HL-60/S4 treated with retinoic acid at 250 ng/mL for 4 days and 3 days (cell line): Measurements from ENCODE around the gene NCS1.

Experiments
- in situ Hi-C: fragments of 300-500 bp; cut with MboI; formaldehyde crosslinking; loops from 2 replicates; pipeline ENCODE4 v1.7.0; 2022; ENCODE audit warnings: low sequenced_read_pairs

Gene NCS1

GRCh38 chr9:130172161-130172857 is at the start of gene NCS1:
NCS1 (plus strand) TSS chr9:130172404; CDS start chr9:130172664, 260 bp downstream.
- in situ Hi-C loops = no loop called here

- in situ Hi-C loops = loop anchor here (25.0 kb wide), 1 partner anchor 565 kb away; the partner anchor contains the start of gene EXOSC2
Measured at GRCh38 chr9:130122456-130122855, 49.7 kb upstream of the NCS1 start.

- in situ Hi-C loops = loop anchor here (25.0 kb wide), 1 partner anchor 563 kb away; the partner anchor contains the start of gene EXOSC2
Measured at GRCh38 chr9:130124085-130124860, 47.9 kb upstream of the NCS1 start.

GRCh38 chr9:130126721-130127433 is 45.3 kb upstream of the NCS1 start:
- in situ Hi-C loops = no loop called here

DNA sequence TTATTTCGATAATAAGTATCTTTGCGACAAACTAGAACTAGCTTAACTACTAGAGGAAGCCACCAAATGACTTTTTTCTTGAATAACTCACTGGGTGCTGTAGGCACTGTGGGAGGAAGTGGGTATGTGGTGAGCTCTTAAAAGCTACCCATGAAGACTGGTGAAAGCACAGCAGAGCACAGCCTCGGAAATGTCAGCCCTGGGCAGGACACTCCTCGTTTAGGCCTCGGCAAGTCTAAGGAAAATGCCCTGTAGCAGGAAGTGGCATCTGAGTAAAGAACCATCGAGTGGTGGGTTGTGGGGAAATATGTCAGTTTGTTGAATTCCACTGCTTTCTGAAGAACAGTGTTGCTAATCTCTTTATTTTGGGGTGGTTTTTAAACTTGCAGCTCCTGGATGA is 44.0 kb upstream of the NCS1 start:
- in situ Hi-C loops = no loop called here

- in situ Hi-C loops = no loop called here
Measured at GRCh38 chr9:130128733-130129431, 43.3 kb upstream of the NCS1 start.

- in situ Hi-C loops = no loop called here
Measured at GRCh38 chr9:130129432-130130061, 42.7 kb upstream of the NCS1 start.

- in situ Hi-C loops = no loop called here
Measured at GRCh38 chr9:130132746-130133145, 39.5 kb upstream of the NCS1 start.

- in situ Hi-C loops = no loop called here
Measured at GRCh38 chr9:130137081-130137640, 35.0 kb upstream of the NCS1 start.

DNA sequence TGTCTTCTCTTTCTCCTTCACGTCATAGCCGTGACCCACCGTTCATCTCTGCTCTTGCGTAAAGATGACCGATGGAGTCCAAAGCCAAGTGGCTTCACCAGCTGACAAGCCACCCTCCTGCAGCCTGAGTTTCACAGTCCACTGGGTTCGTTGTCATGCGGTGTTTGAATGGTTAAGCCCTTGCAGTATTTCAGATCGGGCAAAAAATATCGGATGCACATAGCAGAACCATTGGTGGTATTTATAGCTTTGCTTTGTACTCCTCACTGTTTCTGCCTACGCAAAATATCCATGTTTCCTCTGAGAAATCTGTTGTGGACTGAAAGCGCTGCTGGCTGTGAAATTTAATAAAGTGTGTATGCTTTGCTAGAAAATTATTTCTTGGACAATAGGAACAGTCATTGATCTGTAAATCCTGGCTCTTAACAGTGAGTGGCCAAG is 34.5 kb upstream of the NCS1 start:
- in situ Hi-C loops = no loop called here

DNA sequence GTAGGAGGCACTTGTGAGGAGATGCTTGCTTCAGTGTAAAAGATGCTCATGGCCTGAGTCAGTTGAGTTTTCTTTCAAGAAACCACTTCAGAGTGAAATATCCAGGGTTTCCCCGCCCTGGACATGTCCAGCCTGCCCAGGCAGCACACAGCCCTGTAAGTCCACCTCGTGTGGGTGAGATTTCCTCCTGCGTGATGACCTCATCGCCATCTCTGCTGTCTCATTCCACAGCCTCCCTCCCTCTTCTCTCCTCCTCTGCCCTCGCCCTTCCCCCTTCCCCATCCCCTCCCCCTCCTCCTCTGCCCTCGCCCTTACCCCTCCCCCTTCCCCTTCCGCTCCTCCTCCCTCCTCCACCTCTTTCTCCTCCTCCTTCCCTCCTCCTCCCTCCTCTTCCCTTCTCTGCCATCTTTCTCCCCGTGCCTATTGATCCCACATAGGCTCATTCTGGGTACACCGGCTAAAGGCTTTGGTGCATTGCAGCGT is 34.0 kb upstream of the NCS1 start:
- in situ Hi-C loops = no loop called here

DNA sequence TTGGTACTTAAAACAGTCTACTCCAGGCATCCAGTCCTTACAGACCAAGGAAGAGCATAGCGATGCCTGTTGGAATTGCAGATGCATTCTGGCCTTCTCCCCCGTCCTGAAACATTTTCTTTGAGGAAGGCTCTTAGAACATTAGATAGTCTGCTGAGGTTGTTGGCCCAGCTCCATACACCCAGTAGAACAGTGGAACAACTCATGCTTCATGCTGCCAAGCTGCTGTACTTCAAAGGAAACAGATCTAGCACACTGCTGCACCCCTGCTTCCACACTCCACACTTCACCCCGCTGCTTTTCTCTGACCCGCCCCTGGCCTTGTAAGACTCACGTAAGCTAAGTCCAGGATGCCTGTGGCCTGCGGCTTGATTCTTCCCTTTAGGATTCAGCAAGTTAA is 33.4 kb upstream of the NCS1 start:
- in situ Hi-C loops = no loop called here

DNA sequence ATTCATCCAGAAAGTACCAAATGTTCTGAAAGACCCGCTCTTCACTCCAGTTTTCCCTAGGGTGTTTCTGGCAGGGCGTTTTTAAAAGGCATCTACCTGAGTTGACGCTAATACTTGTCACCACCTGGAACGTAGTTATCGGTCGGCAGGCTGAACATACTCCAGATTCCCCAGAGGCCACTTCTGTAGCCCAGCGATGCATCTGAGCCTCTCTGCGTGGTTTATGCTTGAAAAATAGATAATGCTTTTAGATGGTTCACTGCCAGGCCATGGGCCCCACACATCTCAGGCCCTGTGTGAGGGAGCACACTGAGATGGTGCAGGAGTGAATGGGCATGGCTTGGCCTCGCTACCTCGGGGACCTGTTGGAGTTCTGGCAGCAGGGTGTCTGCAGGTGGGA is 33.0 kb upstream of the NCS1 start:
- in situ Hi-C loops = no loop called here

- in situ Hi-C loops = no loop called here
Measured at GRCh38 chr9:130140706-130141105, 31.5 kb upstream of the NCS1 start.

DNA sequence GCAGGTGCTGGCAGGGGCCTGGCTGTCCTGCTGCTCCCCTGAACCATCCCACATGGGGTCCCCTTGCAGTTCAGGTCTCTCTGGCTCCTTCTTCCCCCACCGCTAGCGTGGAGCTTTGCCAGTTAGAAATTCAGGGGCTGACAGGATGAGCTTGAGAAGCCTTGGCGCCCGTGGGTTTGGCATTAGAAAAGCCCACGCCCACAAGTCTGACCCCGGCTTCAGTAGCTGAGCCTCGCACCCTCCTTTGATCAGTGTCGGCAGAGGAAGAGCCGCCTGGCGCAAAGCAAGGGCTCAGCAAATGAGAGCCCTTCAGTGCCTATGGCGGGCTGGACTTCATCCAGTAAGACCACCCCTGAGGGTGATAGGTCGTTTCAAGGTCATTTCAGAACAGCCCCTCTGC is 30.1 kb upstream of the NCS1 start:
- in situ Hi-C loops = no loop called here

GRCh38 chr9:130142641-130143040 is 29.6 kb upstream of the NCS1 start:
- in situ Hi-C loops = no loop called here

GRCh38 chr9:130143279-130143893 is 28.8 kb upstream of the NCS1 start:
- in situ Hi-C loops = no loop called here

DNA sequence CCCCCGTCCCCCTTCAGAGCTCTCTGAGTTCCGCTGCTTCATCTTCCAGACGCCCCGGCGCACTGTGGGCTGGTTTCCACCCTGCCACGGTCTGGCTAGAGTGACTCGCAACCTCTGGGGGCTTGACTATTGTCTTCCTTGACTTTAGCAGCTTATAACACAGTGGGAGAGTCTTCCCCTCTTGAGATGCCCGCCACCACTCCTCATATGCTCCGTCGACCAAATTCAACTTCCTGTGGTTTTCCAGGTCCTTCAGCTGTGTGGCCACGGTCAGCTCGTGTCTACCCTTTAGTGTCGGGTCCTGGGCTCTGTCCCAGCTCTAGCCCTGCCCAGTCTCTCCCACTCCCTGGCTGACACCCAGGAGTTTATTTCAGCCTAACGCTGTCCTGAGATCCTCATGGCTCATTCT is 28.2 kb upstream of the NCS1 start:
- in situ Hi-C loops = no loop called here

DNA sequence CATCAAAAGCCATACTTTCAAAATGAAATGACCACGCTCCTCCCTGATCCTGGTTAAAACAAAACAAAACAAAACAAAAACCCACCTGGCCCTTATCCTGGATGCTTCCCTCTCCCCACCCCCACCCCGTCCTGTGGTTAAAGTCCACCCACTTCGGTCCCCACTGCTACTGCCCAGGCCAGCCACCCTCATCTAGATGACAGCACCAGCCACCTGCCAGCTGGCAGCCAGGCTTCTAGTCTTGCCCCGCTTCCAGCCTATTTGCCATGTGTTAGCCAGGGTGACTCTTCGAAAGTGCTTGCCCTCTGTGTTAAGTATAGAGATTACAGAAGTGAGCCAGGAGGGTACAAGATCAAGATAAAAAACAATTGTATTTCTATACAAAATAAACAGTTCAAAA is 27.5 kb upstream of the NCS1 start:
- in situ Hi-C loops = no loop called here

GRCh38 chr9:130145658-130146057 is 26.5 kb upstream of the NCS1 start:
- in situ Hi-C loops = no loop called here
